ENCODE measurements around the gene ZNF423.

DNA sequence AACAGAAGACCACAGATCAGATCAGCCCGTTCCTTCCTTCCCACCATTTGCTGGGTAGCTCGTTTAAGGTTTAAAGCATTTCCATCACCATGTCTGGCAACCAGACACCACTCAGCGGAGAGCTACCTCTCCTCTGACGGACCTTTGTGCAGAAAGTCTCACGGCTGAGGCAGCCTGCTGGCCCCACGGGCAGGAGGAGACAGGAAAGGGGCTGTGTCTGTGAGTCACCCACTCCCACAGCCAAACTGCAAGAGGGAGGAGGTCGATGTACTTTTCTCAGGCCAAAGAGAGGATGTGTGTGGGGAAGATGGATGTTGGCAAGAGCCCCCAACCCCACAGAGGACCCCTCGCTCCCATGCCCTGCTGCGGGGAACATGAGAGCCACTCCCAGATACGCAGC, 92.1 kb downstream of the ZNF423 start:
- TF ChIP-seq EZH2phosphoT487 (IDR thresholded peaks at IDR 0.05; ENCODE audit: insufficient read depth, low read depth), result no peak
- TF ChIP-seq EZH2 (IDR thresholded peaks at IDR 0.05; ENCODE audit: insufficient read depth, poor library complexity, severe bottlenecking), result no peak

Measured in GM23248 (cell line).